GM23248 (cell line): Measurements from ENCODE around the gene HLCS. TPM values are rescaled to one million over a fixed set of nuclear protein-coding genes. Genes with fewer than 3 reads are reported as not detected.
A peak's percentile ranks its signal among the peaks of the same experiment; 100 is the strongest.

Source experiments
- DNase-seq: peaks from one replicate; pipeline ENCODE4 v3.0.0-alpha.2; 2015
- H2AFZ ChIP-seq: fragments of 200-600 bp; sonication (generic); 2 replicates; pipeline ENCODE4 v1.6.1; 2016; ENCODE audit warnings: antibody characterized with exemption
- H3F3A ChIP-seq: fragments of 200-600 bp; sonication (generic); 2 replicates; pipeline ENCODE4 v1.6.1; 2016; ENCODE audit warnings: mild to moderate bottlenecking, antibody characterized with exemption, mixed run types; ENCODE audit not compliant: insufficient read depth
- H3K27ac ChIP-seq: fragments of 200-600 bp; sonication (generic); 2 replicates; pipeline ENCODE4 v1.5.1; 2016; ENCODE audit warnings: mild to moderate bottlenecking
- H3K27me3 ChIP-seq: fragments of 200-600 bp; sonication (generic); replicated peaks from 2 replicates; pipeline ENCODE4 v1.6.1; 2016; ENCODE audit warnings: mild to moderate bottlenecking; ENCODE audit not compliant: insufficient read depth
- H3K36me3 ChIP-seq: fragments of 200-600 bp; sonication (generic); 2 replicates; pipeline ENCODE4 v1.6.1; 2016; ENCODE audit warnings: low read depth, mild to moderate bottlenecking
- H3K4me1 ChIP-seq: fragments of 200-600 bp; sonication (generic); 2 replicates; pipeline ENCODE4 v1.6.1; 2016; ENCODE audit warnings: mild to moderate bottlenecking; ENCODE audit not compliant: insufficient read depth
- H3K4me2 ChIP-seq: fragments of 200-600 bp; sonication (generic); one replicate; pipeline ENCODE4 v1.6.1; 2016; ENCODE audit warnings: mild to moderate bottlenecking; ENCODE audit not compliant: unreplicated experiment
- H3K4me3 ChIP-seq: fragments of 200-600 bp; sonication (generic); 2 replicates; pipeline ENCODE4 v1.5.1; 2016; ENCODE audit warnings: mild to moderate bottlenecking
- H3K79me2 ChIP-seq: fragments of 200-600 bp; sonication (generic); 2 replicates; pipeline ENCODE4 v1.6.1; 2016; ENCODE audit warnings: mild to moderate bottlenecking; ENCODE audit not compliant: insufficient read depth
- H3K9ac ChIP-seq: fragments of 200-600 bp; sonication (generic); 2 replicates; pipeline ENCODE4 v1.6.1; 2016; ENCODE audit warnings: mild to moderate bottlenecking
- H3K9me2 ChIP-seq: fragments of 200-600 bp; sonication (generic); 2 replicates; pipeline ENCODE4 v1.6.1; 2016; ENCODE audit warnings: mixed run types, mild to moderate bottlenecking, moderate library complexity; ENCODE audit not compliant: insufficient read depth
- H3K9me3 ChIP-seq: fragments of 200-600 bp; sonication (generic); one replicate; pipeline ENCODE4 v1.6.1; 2017; ENCODE audit warnings: low read depth
- H4K20me1 ChIP-seq: fragments of 200-600 bp; sonication (generic); 2 replicates; pipeline ENCODE4 v1.6.0; 2016; ENCODE audit not compliant: insufficient read depth
- EZH2 ChIP-seq: fragments of 200-600 bp; sonication (generic); IDR thresholded peaks from 2 replicates; pipeline ENCODE4 v1.6.1; 2018; ENCODE audit warnings: antibody characterized with exemption, mild to moderate bottlenecking; ENCODE audit not compliant: insufficient read depth, poor library complexity, severe bottlenecking
- EZH2phosphoT487 ChIP-seq: fragments of 200-600 bp; sonication (generic); IDR thresholded peaks from 2 replicates; pipeline ENCODE4 v1.6.1; 2018; ENCODE audit warnings: antibody characterized with exemption, moderate library complexity, mild to moderate bottlenecking, low read depth; ENCODE audit not compliant: insufficient read depth
- WGBS, 2 experiments: methylation state at CpG; one replicate each; pipeline ENCODE4 v1.1.6; 2015 to 2017; ENCODE audit warnings: low lambda C conversion rate in 2 of 2, low coverage in 1 of 2; ENCODE audit errors: missing lambda C conversion rate in 2 of 2; 5-methylcytosine and 5-hydroxymethylcytosine counted together
- in situ Hi-C: fragments of 300-500 bp; cut with MboI; formaldehyde crosslinking; loops from 2 replicates; pipeline ENCODE4 v1.15.0; 2020
- polyA plus RNA-seq: library from polyadenylated mRNA; unstranded; fragments of >200 nt; fragmentation: Nextera tagmentation; extraction: Ambion mirVana; gene quantifications from 2 replicates; pipeline ENCODE4 v1.2.1, GENCODE V29; 2016
- total RNA-seq: library from RNA; depleted of rRNA; stranded (reverse); fragments of >200 nt; shearing (Covaris generic); gene quantifications from 2 replicates; pipeline ENCODE4 v1.2.3, GENCODE V29; 2014

HLCS gene
- total and polyA plus RNA-seq, 2 experiments from 2014 or later = 21.4 to 42.5 TPM

DNA sequence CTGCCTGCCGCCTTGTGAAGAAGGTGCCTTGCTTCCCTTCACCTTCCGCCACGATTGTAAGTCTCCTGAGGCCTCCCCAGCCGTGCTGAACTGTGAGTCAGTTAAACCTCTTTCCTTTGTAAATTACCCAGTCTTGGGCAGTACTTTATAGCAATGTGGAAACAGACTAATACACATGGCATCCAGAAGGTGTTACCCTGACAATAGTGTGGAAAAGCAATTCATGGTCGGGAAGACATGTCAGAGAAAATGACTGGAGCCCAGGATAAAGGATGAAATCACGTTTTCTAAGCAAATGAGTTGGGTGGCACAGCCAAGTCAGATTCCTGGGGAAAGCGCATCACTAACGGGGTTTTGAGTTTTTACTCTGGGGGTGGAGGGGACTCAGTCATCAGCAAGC, 76.4 kb downstream of the HLCS start:
- Histone ChIP-seq H3K4me1 (peaks cover 5% of the 10 kb centered on the region; the same call in 1 of the 2 replicates), H3K27ac (no peak overlapping the region), H3K79me2 (no peaks in the 10 kb centered on the region), H3K9me3 (no peaks in the 10 kb centered on the region), H3K36me3 (0 out of 2 replicates have a peak, but pooled peaks cover 3% of the 10 kb centered on the region), H3F3A (no peaks in the 10 kb centered on the region), H3K27me3 (no peaks in the 10 kb centered on the region), H3K4me2 (no peak overlapping the region), H3K4me3 (no peak overlapping the region), H4K20me1 (no peaks in the 10 kb centered on the region), H3K9me2 (no peaks in the 10 kb centered on the region), H2AFZ (no peak overlapping the region), H3K9ac (no peak overlapping the region)
- peak; percentile 31 for DNase-seq
- 62 to 75% methylated on average over 8 of the region's 8 CpGs for WGBS, 2 experiments
- no peak for TF ChIP-seq EZH2phosphoT487
- no peak for TF ChIP-seq EZH2
- in situ Hi-C loops = no loop called here

DNA sequence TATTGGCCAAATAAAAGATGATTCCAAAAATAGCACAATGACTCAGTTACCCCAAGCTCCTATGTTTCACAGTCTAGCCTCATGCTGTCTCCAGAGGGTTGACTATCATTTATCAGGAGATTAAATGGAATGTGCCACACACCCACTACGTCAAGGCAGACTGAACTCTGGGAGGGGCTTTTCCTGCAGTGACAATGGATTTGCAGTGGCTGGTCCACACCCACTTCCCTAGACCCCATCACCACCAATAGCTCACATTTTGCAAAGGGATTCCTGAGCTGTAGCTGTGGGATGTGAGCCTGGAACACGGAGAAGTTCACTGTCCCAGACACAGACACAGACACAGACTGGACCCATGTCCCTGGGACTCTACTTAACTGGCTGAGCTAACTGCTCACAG, 77.1 kb downstream of the HLCS start:
- 0 out of 2 replicates have a peak, but pooled peaks cover 3% of the 10 kb centered on the region for H3K36me3 ChIP-seq
- H3K9ac ChIP-seq = no peak overlapping the region
- no peaks in the 10 kb centered on the region for H3F3A ChIP-seq
- no peaks in the 10 kb centered on the region for H3K79me2 ChIP-seq
- H3K9me2 ChIP-seq = no peaks in the 10 kb centered on the region
- no peaks in the 10 kb centered on the region for H4K20me1 ChIP-seq
- peak; percentile 3 for DNase-seq
- TF ChIP-seq EZH2phosphoT487 = no peak
- TF ChIP-seq EZH2 = no peak
- no peak overlapping the region for H2AFZ ChIP-seq
- H3K4me3 ChIP-seq = no peak overlapping the region
- H3K4me1 ChIP-seq = peaks cover 5% of the 10 kb centered on the region; the same call in 1 of the 2 replicates
- in situ Hi-C loops = no loop called here
- no peak overlapping the region for H3K4me2 ChIP-seq
- no peaks in the 10 kb centered on the region for H3K9me3 ChIP-seq
- no peak overlapping the region for H3K27ac ChIP-seq
- H3K27me3 ChIP-seq = no peaks in the 10 kb centered on the region
- WGBS, 2 experiments = 60 to 77% methylated on average over 2 of the region's 2 CpGs

DNA sequence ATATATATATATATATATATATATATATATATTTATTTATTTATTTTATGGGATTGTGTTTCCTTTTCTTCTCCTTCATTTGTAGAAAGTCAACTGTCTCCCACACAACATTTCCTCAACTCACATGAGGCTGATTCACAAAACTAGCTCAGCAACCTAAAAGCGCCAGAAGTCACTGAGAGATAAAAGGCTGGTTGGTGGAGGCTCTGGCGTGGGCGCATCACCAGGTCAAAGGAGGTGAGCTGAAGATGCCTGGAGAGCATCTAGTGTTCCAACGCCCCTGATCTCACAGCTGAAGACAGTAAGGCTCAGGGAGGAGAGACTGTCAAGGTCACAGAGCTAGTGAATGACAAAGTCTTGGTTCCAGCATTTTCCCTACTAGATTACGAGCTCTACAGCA, 78.0 kb downstream of the HLCS start:
- TF ChIP-seq EZH2phosphoT487 (no peak), EZH2 (no peak)
- H4K20me1 ChIP-seq = no peaks in the 10 kb centered on the region
- no peaks in the 10 kb centered on the region for H3F3A ChIP-seq
- no peak for DNase-seq
- no peak overlapping the region for H3K4me2 ChIP-seq
- no peak overlapping the region for H2AFZ ChIP-seq
- no peaks in the 10 kb centered on the region for H3K9me3 ChIP-seq
- H3K27me3 ChIP-seq = no peaks in the 10 kb centered on the region
- in situ Hi-C loops = no loop called here
- H3K4me1 ChIP-seq = peaks cover 5% of the 10 kb centered on the region; the same call in 1 of the 2 replicates
- no peaks in the 10 kb centered on the region for H3K79me2 ChIP-seq
- no peak overlapping the region for H3K27ac ChIP-seq
- WGBS, 2 experiments = 75 to 79% methylated on average over 5 of the region's 5 CpGs
- no peak overlapping the region for H3K9ac ChIP-seq
- H3K4me3 ChIP-seq = no peak overlapping the region
- H3K9me2 ChIP-seq = no peaks in the 10 kb centered on the region
- H3K36me3 ChIP-seq = no peaks in the 10 kb centered on the region; the same call in 1 of the 2 replicates

DNA sequence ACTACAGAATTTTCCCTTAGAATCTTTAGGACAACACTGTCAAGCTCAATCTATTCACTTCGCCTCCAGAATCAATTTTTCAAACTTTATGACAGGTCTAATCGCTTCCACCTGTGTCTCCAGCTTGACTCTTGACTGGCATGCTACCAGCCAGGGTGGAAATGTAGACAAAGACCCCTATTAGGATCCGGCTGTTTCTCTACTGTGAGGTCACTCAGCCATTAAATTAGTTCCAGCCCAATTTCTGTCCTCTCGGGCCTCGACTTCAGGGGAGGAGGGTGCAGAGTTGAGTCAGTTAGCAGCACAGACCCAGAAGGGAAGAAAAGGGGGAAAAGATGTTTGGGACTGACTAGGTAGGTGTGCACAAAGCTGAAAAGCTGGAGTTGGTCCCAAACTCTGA, 78.5 kb downstream of the HLCS start:
- H3K4me1 ChIP-seq = peaks cover 5% of the 10 kb centered on the region; the same call in 1 of the 2 replicates
- H3K4me3 ChIP-seq = no peak overlapping the region
- H2AFZ ChIP-seq = no peak overlapping the region
- H3K4me2 ChIP-seq = no peak overlapping the region
- no peak overlapping the region for H3K9ac ChIP-seq
- TF ChIP-seq EZH2phosphoT487 (no peak), EZH2 (no peak)
- in situ Hi-C loops = no loop called here
- H4K20me1 ChIP-seq = no peaks in the 10 kb centered on the region
- no peak overlapping the region for H3K27ac ChIP-seq
- H3K79me2 ChIP-seq = no peaks in the 10 kb centered on the region
- no peaks in the 10 kb centered on the region; the same call in 1 of the 2 replicates for H3K36me3 ChIP-seq
- H3K9me2 ChIP-seq = no peaks in the 10 kb centered on the region
- 57 to 59% methylated on average over 5 of the region's 5 CpGs for WGBS, 2 experiments
- no peak for DNase-seq
- no peaks in the 10 kb centered on the region for H3F3A ChIP-seq
- H3K27me3 ChIP-seq = no peaks in the 10 kb centered on the region
- H3K9me3 ChIP-seq = no peaks in the 10 kb centered on the region
